Left ventricle myocardium inferior (tissue), 1 donor: ENCODE measurements around the gene F9. TPM values are rescaled to one million over a fixed set of nuclear protein-coding genes. Genes with fewer than 3 reads are reported as not detected.

ENCODE experiments used
- DNase-seq: peaks from one replicate; pipeline ENCODE4 v3.0.0-alpha.2; 2020
- H3K27ac ChIP-seq: fragments of 200-600 bp; replicated peaks from 2 replicates; pipeline ENCODE4 v1.8.0; 2021
- H3K27me3 ChIP-seq: fragments of 200-600 bp; 2 replicates; pipeline ENCODE4 v1.8.0; 2021; ENCODE audit warnings: low read depth
- H3K36me3 ChIP-seq: fragments of 200-600 bp; 2 replicates; pipeline ENCODE4 v1.8.0; 2021
- H3K4me1 ChIP-seq: fragments of 200-600 bp; 2 replicates; pipeline ENCODE4 v1.8.0; 2021
- H3K4me3 ChIP-seq: fragments of 200-600 bp; 2 replicates; pipeline ENCODE4 v1.8.0; 2021; ENCODE audit warnings: mild to moderate bottlenecking, moderate library complexity
- H3K9me3 ChIP-seq: fragments of 200-600 bp; replicated peaks from 2 replicates; pipeline ENCODE4 v1.8.0; 2021
- intact Hi-C: fragments of 100-400 bp; cut with micrococcal nuclease; formaldehyde crosslinking; loops from one replicate; pipeline ENCODE4 v1.11.0; 2022
- total RNA-seq: library from RNA; stranded (reverse); fragmentation: NEBNext Ultra II Directional; extraction: Animal tissue kit (Norgen Biotek cat#: 25700); gene quantifications from one replicate; pipeline ENCODE4 v1.2.1, GENCODE V29; 2021
- TF ChIP-seq, protein P1 (sequence below): fragments of 200-600 bp; IDR thresholded peaks from 2 replicates; pipeline ENCODE4 v1.8.0; 2021; ENCODE audit warnings: antibody characterized with exemption, mild to moderate bottlenecking, borderline replicate concordance
- donor health status: DM: no; HTN: yes; CAD: no; lungs with severe emphysema.

F9 gene
- total RNA-seq, 1 donor from 2014 or later: not detected

DNA sequence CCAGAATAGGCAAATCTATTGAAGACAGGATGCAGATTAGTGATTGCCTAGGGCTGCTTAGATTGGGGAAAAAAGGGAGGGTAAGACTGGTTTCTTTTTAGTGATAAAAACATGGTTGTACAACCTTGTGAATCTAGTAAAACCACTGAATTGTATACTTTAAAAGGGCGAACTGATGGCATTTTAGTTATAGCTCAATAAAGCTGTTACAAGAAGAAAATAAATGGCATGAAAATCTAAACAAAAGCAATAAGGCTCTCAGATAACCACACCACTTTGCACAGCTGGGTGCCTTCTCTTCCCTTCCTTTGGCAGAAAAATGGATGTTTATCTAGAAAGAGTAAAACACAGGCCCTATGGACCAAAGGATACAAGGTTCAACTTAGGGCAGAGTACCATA lies 69.6 kb downstream of the F9 start:
- Histone ChIP-seq H3K27ac (no peak overlapping the region), H3K9me3 (no peaks in the 10 kb centered on the region), H3K4me1 (no peaks in the 10 kb centered on the region), H3K4me3 (no peak overlapping the region), H3K27me3 (no peaks in the 10 kb centered on the region), H3K36me3 (no peaks in the 10 kb centered on the region)
- intact Hi-C loops: no loop called here
- no peak for DNase-seq
- TF ChIP-seq, protein P1, sequence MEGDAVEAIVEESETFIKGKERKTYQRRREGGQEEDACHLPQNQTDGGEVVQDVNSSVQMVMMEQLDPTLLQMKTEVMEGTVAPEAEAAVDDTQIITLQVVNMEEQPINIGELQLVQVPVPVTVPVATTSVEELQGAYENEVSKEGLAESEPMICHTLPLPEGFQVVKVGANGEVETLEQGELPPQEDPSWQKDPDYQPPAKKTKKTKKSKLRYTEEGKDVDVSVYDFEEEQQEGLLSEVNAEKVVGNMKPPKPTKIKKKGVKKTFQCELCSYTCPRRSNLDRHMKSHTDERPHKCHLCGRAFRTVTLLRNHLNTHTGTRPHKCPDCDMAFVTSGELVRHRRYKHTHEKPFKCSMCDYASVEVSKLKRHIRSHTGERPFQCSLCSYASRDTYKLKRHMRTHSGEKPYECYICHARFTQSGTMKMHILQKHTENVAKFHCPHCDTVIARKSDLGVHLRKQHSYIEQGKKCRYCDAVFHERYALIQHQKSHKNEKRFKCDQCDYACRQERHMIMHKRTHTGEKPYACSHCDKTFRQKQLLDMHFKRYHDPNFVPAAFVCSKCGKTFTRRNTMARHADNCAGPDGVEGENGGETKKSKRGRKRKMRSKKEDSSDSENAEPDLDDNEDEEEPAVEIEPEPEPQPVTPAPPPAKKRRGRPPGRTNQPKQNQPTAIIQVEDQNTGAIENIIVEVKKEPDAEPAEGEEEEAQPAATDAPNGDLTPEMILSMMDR: no peak

Other genes starting within 250 kb of the F9 start
- gene MCF2, start 177.4 kb downstream of the F9 start, total RNA-seq: 0.52 TPM